Tibial artery (tissue), 4 donors: ENCODE results near the gene ANK2.
"Not testable (repeated sequence)": the region's sequence is repeated elsewhere in the genome, so short reads cannot be mapped to it uniquely, and the experiment has no call there.

Experiments used
- DNase-seq, 2 donors: peaks; one replicate each; pipeline ENCODE4 v3.0.0-alpha.2; 2019
- H3K27ac ChIP-seq, 2 donors: fragments of 200-600 bp; sonication (generic) in 1 of 2; 1 replicate in 1 of 2; 2 replicates in 1 of 2; pipeline ENCODE4 v1.5.1; 2018 to 2019; ENCODE audit warnings: mild to moderate bottlenecking in 1 of 2
- H3K27me3 ChIP-seq, 2 donors: fragments of 200-600 bp; sonication (generic) in 1 of 2; one replicate each; pipeline versions ENCODE4 v1.5.1 to v1.6.0; 2016 to 2019
- H3K36me3 ChIP-seq, 3 donors: fragments of 200-600 bp; sonication (generic) in 2 of 3; one replicate each; pipeline ENCODE4 v1.5.1; 2016 to 2019; ENCODE audit warnings: mild to moderate bottlenecking in 2 of 3
- H3K4me1 ChIP-seq, 4 donors: fragments of 200-600 bp; sonication (generic) in 2 of 4; 1 replicate in 3 of 4; 2 replicates in 1 of 4; pipeline ENCODE4 v1.5.1; 2016 to 2019
- H3K4me3 ChIP-seq, 2 donors: fragments of 200-600 bp; sonication (generic) in 1 of 2; 1 replicate in 1 of 2; 2 replicates in 1 of 2; pipeline ENCODE4 v1.5.1; 2018 to 2019; ENCODE audit warnings: mild to moderate bottlenecking in 2 of 2
- H3K9me3 ChIP-seq, 3 donors: fragments of 200-600 bp; sonication (generic) in 1 of 3; one replicate each; pipeline ENCODE4 v1.5.1; 2016 to 2019
- intact Hi-C: fragments of 100-400 bp; cut with DNase I; formaldehyde crosslinking; loops from one replicate; pipeline ENCODE4 v1.15.0; 2023; ENCODE audit warnings: low total_unique reads
- TF ChIP-seq, protein P1 (sequence below), 2 experiments: fragments of 200-600 bp in 1 of 2; fragments of 450-650 bp in 1 of 2; IDR thresholded peaks; one replicate each; pipeline ENCODE4 v1.5.1; 2017 to 2019; ENCODE audit warnings: antibody characterized with exemption in 2 of 2, mild to moderate bottlenecking in 1 of 2, moderate library complexity in 1 of 2

The ANK2 gene

DNA sequence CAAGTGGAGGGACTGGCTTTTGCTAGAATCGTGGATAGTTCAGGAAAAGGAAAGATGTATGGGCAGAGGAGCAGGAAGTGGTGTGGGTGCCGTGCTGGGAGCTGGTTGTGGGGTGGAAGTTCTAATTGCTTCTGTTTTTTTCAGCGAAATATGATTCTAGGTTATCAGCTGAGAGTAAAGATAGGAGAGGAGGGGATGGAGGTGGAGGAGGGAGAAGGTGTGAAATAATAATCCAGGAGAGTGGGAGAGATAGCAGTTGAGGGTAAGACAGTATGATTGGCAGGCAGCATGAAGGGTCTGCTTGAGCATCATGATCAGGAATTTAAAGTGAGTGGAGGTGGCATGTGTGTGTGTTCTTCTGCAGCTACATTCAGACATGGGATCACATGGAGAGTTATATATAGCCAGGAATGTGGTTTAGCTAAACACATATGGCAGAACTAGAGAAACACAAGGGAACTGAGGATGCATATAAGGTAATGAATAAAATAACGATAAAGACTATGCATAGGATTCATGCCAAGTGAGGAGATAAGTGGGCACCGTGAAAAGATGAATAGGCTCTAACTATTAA lies 133.7 kb downstream of the ANK2 start:
- H3K27ac ChIP-seq: no peak overlapping the region
- no peaks in the 10 kb centered on the region for H3K36me3 ChIP-seq
- no peak for DNase-seq
- H3K4me3 ChIP-seq: no peak overlapping the region
- intact Hi-C loops: no loop called here
- H3K9me3 ChIP-seq: no peaks in the 10 kb centered on the region
- TF ChIP-seq, protein P1, sequence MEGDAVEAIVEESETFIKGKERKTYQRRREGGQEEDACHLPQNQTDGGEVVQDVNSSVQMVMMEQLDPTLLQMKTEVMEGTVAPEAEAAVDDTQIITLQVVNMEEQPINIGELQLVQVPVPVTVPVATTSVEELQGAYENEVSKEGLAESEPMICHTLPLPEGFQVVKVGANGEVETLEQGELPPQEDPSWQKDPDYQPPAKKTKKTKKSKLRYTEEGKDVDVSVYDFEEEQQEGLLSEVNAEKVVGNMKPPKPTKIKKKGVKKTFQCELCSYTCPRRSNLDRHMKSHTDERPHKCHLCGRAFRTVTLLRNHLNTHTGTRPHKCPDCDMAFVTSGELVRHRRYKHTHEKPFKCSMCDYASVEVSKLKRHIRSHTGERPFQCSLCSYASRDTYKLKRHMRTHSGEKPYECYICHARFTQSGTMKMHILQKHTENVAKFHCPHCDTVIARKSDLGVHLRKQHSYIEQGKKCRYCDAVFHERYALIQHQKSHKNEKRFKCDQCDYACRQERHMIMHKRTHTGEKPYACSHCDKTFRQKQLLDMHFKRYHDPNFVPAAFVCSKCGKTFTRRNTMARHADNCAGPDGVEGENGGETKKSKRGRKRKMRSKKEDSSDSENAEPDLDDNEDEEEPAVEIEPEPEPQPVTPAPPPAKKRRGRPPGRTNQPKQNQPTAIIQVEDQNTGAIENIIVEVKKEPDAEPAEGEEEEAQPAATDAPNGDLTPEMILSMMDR (IDR thresholded peaks at IDR 0.05): no peak
- no peaks in the 10 kb centered on the region for H3K27me3 ChIP-seq
- peaks cover 0 to 23% (median 7%) of the 10 kb centered on the region in 4 donors for H3K4me1 ChIP-seq

DNA sequence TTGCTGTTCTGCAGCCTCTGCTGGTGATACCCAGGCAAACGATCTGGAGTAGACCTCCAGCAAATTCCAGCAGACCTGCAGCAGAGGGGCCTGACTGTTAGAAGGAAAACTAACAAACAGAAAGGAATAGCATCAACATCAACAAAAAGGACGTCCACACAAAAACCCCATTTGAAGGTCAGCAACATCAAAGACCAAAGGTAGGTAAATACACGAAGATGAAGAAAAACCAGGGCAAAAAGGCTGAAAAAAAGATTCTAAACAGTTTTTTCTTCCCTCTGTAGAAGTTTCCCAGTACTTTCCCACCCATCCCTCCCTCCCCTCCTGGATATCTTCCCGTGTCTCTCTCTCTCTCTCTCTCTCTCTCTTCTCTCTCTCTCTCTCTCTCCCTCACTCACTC lies 136.8 kb downstream of the ANK2 start:
- H3K9me3 ChIP-seq, H3K27ac ChIP-seq, H3K27me3 ChIP-seq, H3K4me1 ChIP-seq, DNase-seq, H3K4me3 ChIP-seq, intact Hi-C loops, H3K36me3 ChIP-seq: not testable (repeated sequence)

DNA sequence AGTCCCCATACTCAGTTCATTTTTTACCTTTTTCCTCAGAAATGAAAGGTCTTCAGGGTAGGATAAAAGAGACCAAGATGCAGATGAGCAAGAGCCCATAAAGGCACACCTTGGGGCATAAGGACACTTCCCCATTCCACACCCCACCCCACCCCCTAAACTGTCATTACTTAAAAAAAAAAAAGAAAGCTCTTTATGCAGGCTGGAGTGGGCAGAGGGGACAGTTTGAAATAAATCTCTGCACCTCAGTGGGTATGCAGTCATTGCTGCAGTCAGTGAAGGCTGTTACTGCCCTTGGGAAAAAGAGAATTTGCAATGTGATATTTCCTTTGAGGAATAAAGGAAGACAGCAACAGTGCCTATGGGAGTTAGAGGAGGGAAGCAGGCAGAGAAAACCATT lies 137.5 kb downstream of the ANK2 start:
- intact Hi-C loops: no loop called here
- H3K27me3 ChIP-seq: no peaks in the 10 kb centered on the region
- H3K4me1 ChIP-seq: peaks cover 0 to 4% (median 0%) of the 10 kb centered on the region in 4 donors
- H3K36me3 ChIP-seq: no peaks in the 10 kb centered on the region
- no peak for DNase-seq
- TF ChIP-seq, protein P1 (IDR thresholded peaks at IDR 0.05): no peak
- H3K27ac ChIP-seq: no peak overlapping the region
- no peaks in the 10 kb centered on the region for H3K9me3 ChIP-seq
- no peak overlapping the region for H3K4me3 ChIP-seq

DNA sequence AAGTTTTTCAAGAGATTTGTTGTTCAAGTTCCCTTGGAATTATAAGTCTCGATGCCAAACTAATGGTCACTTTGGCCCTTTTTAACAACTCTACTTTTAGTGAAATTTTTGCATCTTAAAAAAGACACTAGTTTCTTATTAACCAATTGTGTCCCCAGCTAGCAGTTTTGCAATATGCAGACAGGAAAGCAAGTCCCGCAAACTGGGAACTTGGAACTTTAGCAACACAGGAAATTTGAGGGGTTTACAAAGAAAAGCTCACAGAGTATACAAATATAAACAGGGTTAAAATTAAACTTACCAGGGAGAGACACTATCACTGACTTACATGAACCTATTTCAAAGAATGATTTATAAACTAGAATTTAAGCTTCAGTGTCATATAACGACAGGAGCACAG lies 137.9 kb downstream of the ANK2 start:
- Histone ChIP-seq H3K9me3 (no peaks in the 10 kb centered on the region), H3K27ac (no peak overlapping the region), H3K36me3 (no peaks in the 10 kb centered on the region), H3K4me1 (peaks cover 0 to 4% (median 0%) of the 10 kb centered on the region in 4 donors), H3K27me3 (no peaks in the 10 kb centered on the region), H3K4me3 (no peak overlapping the region)
- no peak for DNase-seq
- TF ChIP-seq, protein P1 (IDR thresholded peaks at IDR 0.05): no peak
- intact Hi-C loops: no loop called here

DNA sequence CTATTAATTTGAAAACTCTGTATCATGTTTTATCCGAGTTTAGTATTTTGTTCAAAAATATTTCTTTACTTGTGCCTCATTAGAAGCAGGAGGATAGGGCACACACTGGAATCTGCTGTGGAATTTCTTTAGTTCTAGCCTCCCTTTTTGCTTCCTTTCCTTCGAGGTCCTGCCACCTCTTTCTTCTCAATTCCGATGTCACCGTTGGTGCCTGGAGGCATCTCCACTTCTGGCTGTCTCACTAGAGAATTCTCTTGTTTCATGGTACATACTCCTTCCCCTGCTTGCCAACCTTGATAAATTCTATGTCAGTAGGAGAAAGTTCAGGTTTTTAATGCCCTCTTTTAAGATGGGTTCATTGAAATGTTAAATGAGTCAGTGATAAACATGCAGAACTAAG lies 140.1 kb downstream of the ANK2 start:
- no peaks in the 10 kb centered on the region for H3K4me1 ChIP-seq
- H3K27me3 ChIP-seq: no peaks in the 10 kb centered on the region
- no peak overlapping the region for H3K4me3 ChIP-seq
- intact Hi-C loops: loop anchor here (2.0 kb wide), 1 partner anchor 71 kb away; no protein-coding TSS in a partner anchor
- TF ChIP-seq, protein P1 (IDR thresholded peaks at IDR 0.05): no peak
- H3K36me3 ChIP-seq: no peaks in the 10 kb centered on the region
- no peak overlapping the region for H3K27ac ChIP-seq
- H3K9me3 ChIP-seq: no peaks in the 10 kb centered on the region
- no peak for DNase-seq

DNA sequence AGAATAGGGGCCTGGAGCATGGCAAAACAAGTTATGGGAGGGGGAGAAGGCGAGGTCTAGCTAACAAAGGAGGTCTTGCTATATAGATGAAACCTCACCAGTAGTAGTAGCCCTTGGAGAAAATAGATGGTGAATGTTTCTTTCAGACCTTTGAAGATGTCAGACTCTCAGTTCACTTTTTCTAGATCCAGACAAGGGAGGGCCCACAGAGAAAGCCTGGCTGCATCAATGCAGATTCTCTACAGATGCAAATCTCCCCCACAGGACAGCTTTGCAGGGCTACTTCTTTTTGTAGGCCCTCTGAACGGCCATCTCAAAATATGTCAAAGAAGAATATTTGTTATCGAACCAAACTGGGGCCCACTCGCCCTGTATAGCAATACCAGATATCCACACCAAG lies 159.7 kb downstream of the ANK2 start:
- no peaks in the 10 kb centered on the region for H3K4me1 ChIP-seq
- no peak for DNase-seq
- no peak overlapping the region for H3K4me3 ChIP-seq
- intact Hi-C loops: no loop called here
- no peaks in the 10 kb centered on the region for H3K27me3 ChIP-seq
- no peak overlapping the region for H3K27ac ChIP-seq
- no peaks in the 10 kb centered on the region for H3K36me3 ChIP-seq
- no peaks in the 10 kb centered on the region for H3K9me3 ChIP-seq
- TF ChIP-seq, protein P1 (IDR thresholded peaks at IDR 0.05): no peak
